ENCODE results near the gene KCNIP4.

DNA sequence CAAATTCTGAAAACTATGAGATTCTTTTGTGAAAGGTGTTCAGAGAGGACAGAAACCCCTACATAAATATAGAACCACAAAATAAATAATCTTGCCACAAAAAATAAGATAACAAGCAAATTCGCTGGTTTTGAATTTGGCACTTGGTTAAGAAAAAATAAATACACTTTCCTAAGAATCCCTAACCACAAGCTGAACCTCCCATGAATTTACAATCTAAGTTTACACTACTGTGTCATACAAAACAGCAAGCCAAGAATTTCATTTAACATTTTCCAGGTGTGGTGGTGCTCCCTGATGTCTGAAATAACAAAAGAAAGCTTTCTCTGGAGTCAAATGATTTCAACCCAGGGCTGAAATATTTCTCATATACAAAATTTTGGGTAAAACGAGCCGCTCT, 121.0 kb downstream of the KCNIP4 start:
- TF ChIP-seq, protein P1, sequence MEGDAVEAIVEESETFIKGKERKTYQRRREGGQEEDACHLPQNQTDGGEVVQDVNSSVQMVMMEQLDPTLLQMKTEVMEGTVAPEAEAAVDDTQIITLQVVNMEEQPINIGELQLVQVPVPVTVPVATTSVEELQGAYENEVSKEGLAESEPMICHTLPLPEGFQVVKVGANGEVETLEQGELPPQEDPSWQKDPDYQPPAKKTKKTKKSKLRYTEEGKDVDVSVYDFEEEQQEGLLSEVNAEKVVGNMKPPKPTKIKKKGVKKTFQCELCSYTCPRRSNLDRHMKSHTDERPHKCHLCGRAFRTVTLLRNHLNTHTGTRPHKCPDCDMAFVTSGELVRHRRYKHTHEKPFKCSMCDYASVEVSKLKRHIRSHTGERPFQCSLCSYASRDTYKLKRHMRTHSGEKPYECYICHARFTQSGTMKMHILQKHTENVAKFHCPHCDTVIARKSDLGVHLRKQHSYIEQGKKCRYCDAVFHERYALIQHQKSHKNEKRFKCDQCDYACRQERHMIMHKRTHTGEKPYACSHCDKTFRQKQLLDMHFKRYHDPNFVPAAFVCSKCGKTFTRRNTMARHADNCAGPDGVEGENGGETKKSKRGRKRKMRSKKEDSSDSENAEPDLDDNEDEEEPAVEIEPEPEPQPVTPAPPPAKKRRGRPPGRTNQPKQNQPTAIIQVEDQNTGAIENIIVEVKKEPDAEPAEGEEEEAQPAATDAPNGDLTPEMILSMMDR (IDR thresholded peaks at IDR 0.05): no peak
- no peak for TF ChIP-seq POLR2A (IDR thresholded peaks at IDR 0.05)
